ENCODE data around the gene MARVELD1.
"Not testable (repeated sequence)": the region's sequence is repeated elsewhere in the genome, so short reads cannot be mapped to it uniquely, and the experiment has no call there.

The MARVELD1 gene

GRCh38 chr10:97713339-97713825, at the start of gene MARVELD1:
MARVELD1 (plus strand) TSS chr10:97713730; CDS start chr10:97713877, 147 bp downstream.
- peaks cover 16% of the 10 kb centered on the region for H3K4me1 ChIP-seq (ENCODE audit: insufficient read depth, low read length)
- H3K9me3 ChIP-seq (ENCODE audit: control insufficient read depth, insufficient read depth, low read length), result no peaks in the 10 kb centered on the region
- peak within 1 kb of the TSS; percentile 88 for H3K9ac ChIP-seq (ENCODE audit: low read depth, low read length)
- H3K36me3 ChIP-seq (ENCODE audit: insufficient read depth, low read length), result no peaks in the 10 kb centered on the region

GRCh38 chr10:97664282-97664850, 49.2 kb upstream of the MARVELD1 start:
- Histone ChIP-seq H3K36me3 (ENCODE audit: insufficient read depth, low read length) (peaks cover 17% of the 10 kb centered on the region; the same call in 1 of the 2 replicates), H3K9ac (ENCODE audit: low read depth, low read length) (no peak overlapping the region), H3K4me1 (ENCODE audit: insufficient read depth, low read length) (no peaks in the 10 kb centered on the region), H3K9me3 (ENCODE audit: control insufficient read depth, insufficient read depth, low read length) (no peaks in the 10 kb centered on the region)

GRCh38 chr10:97666992-97667391, 46.5 kb upstream of the MARVELD1 start:
- no peaks in the 10 kb centered on the region for H3K9me3 ChIP-seq (ENCODE audit: control insufficient read depth, insufficient read depth, low read length)
- no peaks in the 10 kb centered on the region for H3K4me1 ChIP-seq (ENCODE audit: insufficient read depth, low read length)
- H3K36me3 ChIP-seq (ENCODE audit: insufficient read depth, low read length), result peaks cover 23% of the 10 kb centered on the region

GRCh38 chr10:97667463-97667862, 46.1 kb upstream of the MARVELD1 start:
- H3K36me3 ChIP-seq (ENCODE audit: insufficient read depth, low read length), result peaks cover 23% of the 10 kb centered on the region
- H3K9me3 ChIP-seq (ENCODE audit: control insufficient read depth, insufficient read depth, low read length), result no peaks in the 10 kb centered on the region
- no peak overlapping the region for H3K9ac ChIP-seq (ENCODE audit: low read depth, low read length)
- H3K4me1 ChIP-seq (ENCODE audit: insufficient read depth, low read length), result no peaks in the 10 kb centered on the region

More at GRCh38 chr10:97666992-97667391, 46.5 kb upstream of the MARVELD1 start:
- H3K9ac ChIP-seq (ENCODE audit: low read depth, low read length), result no peak overlapping the region

- Histone ChIP-seq H3K9me3 (ENCODE audit: control insufficient read depth, insufficient read depth, low read length) (no peaks in the 10 kb centered on the region), H3K4me1 (ENCODE audit: insufficient read depth, low read length) (no peaks in the 10 kb centered on the region), H3K36me3 (ENCODE audit: insufficient read depth, low read length) (peaks cover 24% of the 10 kb centered on the region)
Observed at GRCh38 chr10:97669571-97669970, 44.0 kb upstream of the MARVELD1 start.

GRCh38 chr10:97673736-97674525, 39.6 kb upstream of the MARVELD1 start:
- Histone ChIP-seq H3K36me3 (ENCODE audit: insufficient read depth, low read length) (peaks cover 15% of the 10 kb centered on the region), H3K9me3 (ENCODE audit: control insufficient read depth, insufficient read depth, low read length) (no peaks in the 10 kb centered on the region), H3K4me1 (ENCODE audit: insufficient read depth, low read length) (no peaks in the 10 kb centered on the region; the same call in 1 of the 2 replicates), H3K9ac (ENCODE audit: low read depth, low read length) (no peak overlapping the region)

More at GRCh38 chr10:97669571-97669970, 44.0 kb upstream of the MARVELD1 start:
- no peak overlapping the region for H3K9ac ChIP-seq (ENCODE audit: low read depth, low read length)

GRCh38 chr10:97675222-97675621, 38.3 kb upstream of the MARVELD1 start:
- H3K36me3 ChIP-seq (ENCODE audit: insufficient read depth, low read length), result peaks cover 9% of the 10 kb centered on the region
- H3K9me3 ChIP-seq (ENCODE audit: control insufficient read depth, insufficient read depth, low read length), result no peaks in the 10 kb centered on the region
- H3K4me1 ChIP-seq (ENCODE audit: insufficient read depth, low read length), result no peaks in the 10 kb centered on the region; the same call in 1 of the 2 replicates
- no peak overlapping the region for H3K9ac ChIP-seq (ENCODE audit: low read depth, low read length)

- no peaks in the 10 kb centered on the region; the same call in 1 of the 2 replicates for H3K4me1 ChIP-seq (ENCODE audit: insufficient read depth, low read length)
- peaks cover 9% of the 10 kb centered on the region for H3K36me3 ChIP-seq (ENCODE audit: insufficient read depth, low read length)
- H3K9me3 ChIP-seq (ENCODE audit: control insufficient read depth, insufficient read depth, low read length), result no peaks in the 10 kb centered on the region
- no peak overlapping the region for H3K9ac ChIP-seq (ENCODE audit: low read depth, low read length)
Observed at GRCh38 chr10:97676770-97677581, 36.6 kb upstream of the MARVELD1 start.

- peaks cover 9% of the 10 kb centered on the region for H3K4me1 ChIP-seq (ENCODE audit: insufficient read depth, low read length)
- no peak overlapping the region for H3K9ac ChIP-seq (ENCODE audit: low read depth, low read length)
- H3K36me3 ChIP-seq (ENCODE audit: insufficient read depth, low read length), result 0 out of 2 replicates have a peak, but pooled peaks cover 2% of the 10 kb centered on the region
- no peaks in the 10 kb centered on the region for H3K9me3 ChIP-seq (ENCODE audit: control insufficient read depth, insufficient read depth, low read length)
Observed at GRCh38 chr10:97679594-97679993, 33.9 kb upstream of the MARVELD1 start.

GRCh38 chr10:97682042-97682441, 31.5 kb upstream of the MARVELD1 start:
- Histone ChIP-seq H3K9me3 (ENCODE audit: control insufficient read depth, insufficient read depth, low read length) (no peaks in the 10 kb centered on the region), H3K4me1 (ENCODE audit: insufficient read depth, low read length) (peaks cover 9% of the 10 kb centered on the region), H3K9ac (ENCODE audit: low read depth, low read length) (no peak overlapping the region), H3K36me3 (ENCODE audit: insufficient read depth, low read length) (no peaks in the 10 kb centered on the region)

GRCh38 chr10:97683556-97684367, 29.8 kb upstream of the MARVELD1 start:
- H3K9me3 ChIP-seq (ENCODE audit: control insufficient read depth, insufficient read depth, low read length), result no peaks in the 10 kb centered on the region
- H3K36me3 ChIP-seq (ENCODE audit: insufficient read depth, low read length), result no peaks in the 10 kb centered on the region
- peaks cover 9% of the 10 kb centered on the region for H3K4me1 ChIP-seq (ENCODE audit: insufficient read depth, low read length)
- H3K9ac ChIP-seq (ENCODE audit: low read depth, low read length), result 0 out of 2 replicates have a peak overlapping the region, but pooled peaks have one; percentile 8

GRCh38 chr10:97684368-97684713, 29.2 kb upstream of the MARVELD1 start:
- not testable (repeated sequence) for H3K4me1 ChIP-seq (ENCODE audit: insufficient read depth, low read length); H3K36me3 ChIP-seq (ENCODE audit: insufficient read depth, low read length); H3K9me3 ChIP-seq (ENCODE audit: control insufficient read depth, insufficient read depth, low read length)
- 0 out of 2 replicates have a peak overlapping the region, but pooled peaks have one; percentile 8 for H3K9ac ChIP-seq (ENCODE audit: low read depth, low read length)

GRCh38 chr10:97684866-97685394, 28.6 kb upstream of the MARVELD1 start:
- Histone ChIP-seq H3K9me3 (ENCODE audit: control insufficient read depth, insufficient read depth, low read length) (no peaks in the 10 kb centered on the region), H3K9ac (ENCODE audit: low read depth, low read length) (peak overlapping the region; percentile 29; the same call in 1 of the 2 replicates), H3K4me1 (ENCODE audit: insufficient read depth, low read length) (peaks cover 9% of the 10 kb centered on the region), H3K36me3 (ENCODE audit: insufficient read depth, low read length) (no peaks in the 10 kb centered on the region)

All from ES-I3 (cell line).